Spleen (tissue), 11 donors: ENCODE measurements around the gene COBLL1. TPM values are rescaled to one million over a fixed set of nuclear protein-coding genes. Genes with fewer than 3 reads are reported as not detected.

Experiments
- DNase-seq: peaks from one replicate; pipeline ENCODE4 v3.0.0-alpha.2; 2020
- H3K27ac ChIP-seq, 8 donors: fragments of 200-600 bp; sonication (generic) in 7 of 8; 1 replicate in 4 of 8; 2 replicates in 4 of 8; pipeline versions ENCODE4 v1.5.0 to v1.8.0; 2016 to 2021; ENCODE audit warnings: inconsistent platforms in 4 of 8, mild to moderate bottlenecking in 4 of 8, moderate library complexity in 1 of 8
- H3K27me3 ChIP-seq, 7 donors: fragments of 200-600 bp; sonication (generic) in 6 of 7; replicated peaks in 1 of 7; 1 replicate in 4 of 7; 2 replicates in 3 of 7; pipeline versions ENCODE4 v1.5.0 to v1.8.0; 2016 to 2021; ENCODE audit warnings: inconsistent platforms in 3 of 7, mild to moderate bottlenecking in 1 of 7
- H3K36me3 ChIP-seq, 6 donors: fragments of 200-600 bp; sonication (generic) in 5 of 6; 1 replicate in 4 of 6; 2 replicates in 2 of 6; pipeline versions ENCODE4 v1.5.0 to v1.8.0; 2016 to 2021; ENCODE audit warnings: inconsistent platforms in 2 of 6
- H3K4me1 ChIP-seq, 6 donors: fragments of 200-600 bp; sonication (generic) in 5 of 6; 1 replicate in 3 of 6; 2 replicates in 3 of 6; pipeline versions ENCODE4 v1.5.0 to v1.8.0; 2016 to 2021; ENCODE audit warnings: inconsistent platforms in 3 of 6
- H3K4me3 ChIP-seq, 8 donors: fragments of 200-600 bp; sonication (generic) in 7 of 8; 1 replicate in 4 of 8; 2 replicates in 4 of 8; pipeline versions ENCODE4 v1.5.0 to v1.8.0; 2016 to 2021; ENCODE audit warnings: inconsistent platforms in 4 of 8, mild to moderate bottlenecking in 4 of 8, moderate library complexity in 2 of 8
- H3K9me3 ChIP-seq, 8 donors: fragments of 200-600 bp; sonication (generic) in 7 of 8; 1 replicate in 4 of 8; 2 replicates in 4 of 8; pipeline versions ENCODE4 v1.5.0 to v1.8.0; 2016 to 2021; ENCODE audit warnings: inconsistent platforms in 4 of 8
- POLR2A ChIP-seq, 3 donors: fragments of 450-650 bp; IDR thresholded peaks; one replicate each; pipeline ENCODE4 v1.5.1; 2017; ENCODE audit warnings: antibody characterized with exemption in 3 of 3, mild to moderate bottlenecking in 1 of 3
- POLR2AphosphoS5 ChIP-seq, 3 donors: sonication (generic); formaldehyde crosslinking; IDR thresholded peaks; one replicate each; pipeline ENCODE4 v1.5.1; 2017; ENCODE audit warnings: antibody characterized with exemption in 3 of 3
- WGBS, 5 donors: extraction: QIAGEN DNeasy Blood & Tissue Kit in 3 of 5; methylation state at CpG; one replicate each; pipeline versions ENCODE4 v1.1.5 to v1.1.7; 2013 to 2018; 5-methylcytosine and 5-hydroxymethylcytosine counted together
- intact Hi-C: fragments of 100-400 bp; cut with DNase I; formaldehyde crosslinking; loops from one replicate; pipeline ENCODE4 v1.15.0; 2023; ENCODE audit warnings: low total_unique reads
- polyA plus RNA-seq, 3 donors: library from polyadenylated mRNA; stranded (reverse); fragments of 200-250 nt; gene quantifications; one replicate each; pipeline ENCODE4 v1.2.1, GENCODE V29; 2013
- total RNA-seq, 7 donors: library from RNA; depleted of rRNA in 3 of 7; stranded (reverse); fragments of >200 nt in 3 of 7; fragmentation: NEBNext Ultra II Directional in 4 of 7; extraction: Animal tissue kit (Norgen Biotek cat#: 25700) in 4 of 7; gene quantifications; one replicate each; pipeline versions ENCODE4 v1.1.0 to v1.2.1, GENCODE V29; 2016 to 2021
- TF ChIP-seq, protein P1 (sequence below), 11 experiments: fragments of 200-600 bp in 7 of 11; fragments of 450-650 bp in 4 of 11; sonication (generic) in 4 of 11; IDR thresholded peaks in 8 of 11; conservative IDR thresholded peaks in 3 of 11; 1 replicate in 7 of 11; 2 replicates in 4 of 11; pipeline versions ENCODE4 v1.4.0 to v1.8.0; 2016 to 2021; ENCODE audit warnings: antibody characterized with exemption in 11 of 11, inconsistent platforms in 4 of 11, mild to moderate bottlenecking in 1 of 11
- donor health status: healthy with polysubstance abuse.
- donor health status: DM: no; HTN: no; CAD: no; lungs with moderate emphysema.
- donor health status: DM: no; HTN: no; CAD: no.
- donor health status: Bipolar disorder and iron deficiency.
- donor health status: healthy.
- donor health status: DM: no; HTN: no; CAD: no.
- donor health status: DM: yes; HTN: yes; CAD: no.

COBLL1 gene
- total and polyA plus RNA-seq, 10 donors: 6.4 to 86.8 (median 49.9) TPM

DNA sequence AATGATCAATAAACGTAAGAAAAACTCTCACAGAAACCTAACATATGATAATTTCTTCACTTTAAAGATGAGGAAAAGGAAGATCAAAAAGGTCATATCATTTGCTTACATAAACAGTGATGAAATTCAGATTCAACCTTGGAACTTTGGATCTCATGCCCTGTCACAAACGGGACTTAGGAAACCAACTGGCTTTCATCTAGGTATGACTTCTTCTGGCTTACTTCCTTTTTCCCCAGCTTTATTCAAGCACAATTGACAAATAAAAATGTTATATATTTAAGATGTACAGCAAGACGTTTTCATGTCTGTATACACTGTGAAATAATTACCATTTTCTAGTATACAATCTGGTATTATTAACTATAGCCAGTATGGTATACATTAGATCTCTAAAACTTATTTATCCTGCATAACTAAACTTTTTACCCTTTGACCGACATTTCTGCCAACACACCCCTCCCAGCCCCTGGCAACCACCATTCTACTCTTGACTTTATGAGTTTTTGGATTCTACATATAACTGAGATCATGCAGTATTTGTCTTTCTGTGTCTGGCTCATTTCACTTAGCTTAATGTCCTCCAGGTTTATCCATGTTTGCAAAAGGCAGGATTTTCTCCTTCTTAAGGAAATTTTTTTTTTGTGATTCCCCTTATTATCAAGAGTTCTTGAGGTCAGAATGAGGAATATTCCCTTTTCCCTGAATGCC is 46.0 kb upstream of the COBLL1 start:
- Histone ChIP-seq H3K27me3 (no peaks in the 10 kb centered on the region), H3K36me3 (no peaks in the 10 kb centered on the region), H3K4me1 (no peaks in the 10 kb centered on the region), H3K4me3 (no peak overlapping the region), H3K27ac (no peak overlapping the region), H3K9me3 (no peaks in the 10 kb centered on the region)
- intact Hi-C loops: no loop called here
- TF ChIP-seq POLR2AphosphoS5 (IDR thresholded peaks at IDR 0.05) (no peak), POLR2A (IDR thresholded peaks at IDR 0.05) (no peak)
- TF ChIP-seq, protein P1, sequence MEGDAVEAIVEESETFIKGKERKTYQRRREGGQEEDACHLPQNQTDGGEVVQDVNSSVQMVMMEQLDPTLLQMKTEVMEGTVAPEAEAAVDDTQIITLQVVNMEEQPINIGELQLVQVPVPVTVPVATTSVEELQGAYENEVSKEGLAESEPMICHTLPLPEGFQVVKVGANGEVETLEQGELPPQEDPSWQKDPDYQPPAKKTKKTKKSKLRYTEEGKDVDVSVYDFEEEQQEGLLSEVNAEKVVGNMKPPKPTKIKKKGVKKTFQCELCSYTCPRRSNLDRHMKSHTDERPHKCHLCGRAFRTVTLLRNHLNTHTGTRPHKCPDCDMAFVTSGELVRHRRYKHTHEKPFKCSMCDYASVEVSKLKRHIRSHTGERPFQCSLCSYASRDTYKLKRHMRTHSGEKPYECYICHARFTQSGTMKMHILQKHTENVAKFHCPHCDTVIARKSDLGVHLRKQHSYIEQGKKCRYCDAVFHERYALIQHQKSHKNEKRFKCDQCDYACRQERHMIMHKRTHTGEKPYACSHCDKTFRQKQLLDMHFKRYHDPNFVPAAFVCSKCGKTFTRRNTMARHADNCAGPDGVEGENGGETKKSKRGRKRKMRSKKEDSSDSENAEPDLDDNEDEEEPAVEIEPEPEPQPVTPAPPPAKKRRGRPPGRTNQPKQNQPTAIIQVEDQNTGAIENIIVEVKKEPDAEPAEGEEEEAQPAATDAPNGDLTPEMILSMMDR (IDR thresholded peaks at IDR 0.05 in 8 of 11, conservative IDR thresholded peaks at IDR 0.05 in 3 of 11): no peak
- DNase-seq: no peak
- 62 to 80% (median 72%) methylated on average over 4 of the region's 4 CpGs for WGBS, 5 donors

DNA sequence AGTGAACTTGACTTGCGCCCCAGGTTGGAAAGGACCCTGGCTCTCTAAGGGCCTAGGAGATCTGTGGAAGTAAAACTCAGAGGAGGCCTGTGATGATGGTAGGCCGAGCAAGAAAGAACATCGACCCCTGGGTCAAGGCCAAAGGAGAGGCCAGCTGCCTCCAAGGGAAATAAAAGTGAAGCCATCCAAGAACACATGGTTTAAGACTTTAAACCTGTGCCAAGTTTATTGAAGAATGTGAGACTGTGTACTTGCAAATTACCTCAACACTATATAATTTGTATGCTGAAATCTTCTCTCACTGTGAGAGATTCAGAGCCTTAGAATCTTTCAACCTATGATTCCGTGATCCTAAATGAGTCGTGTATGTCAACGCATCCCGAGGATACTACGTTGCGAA is 40.7 kb upstream of the COBLL1 start:
- intact Hi-C loops: no loop called here
- no peaks in the 10 kb centered on the region for H3K27me3 ChIP-seq
- no peak for TF ChIP-seq POLR2A (IDR thresholded peaks at IDR 0.05)
- TF ChIP-seq, protein P1 (IDR thresholded peaks at IDR 0.05 in 8 of 11, conservative IDR thresholded peaks at IDR 0.05 in 3 of 11): no peak
- no peak for TF ChIP-seq POLR2AphosphoS5 (IDR thresholded peaks at IDR 0.05)
- 85 to 95% (median 95%) methylated on average over 9 of the region's 9 CpGs for WGBS, 5 donors
- no peaks in the 10 kb centered on the region for H3K36me3 ChIP-seq
- peaks cover 0 to 4% (median 0%) of the 10 kb centered on the region in 6 donors for H3K4me1 ChIP-seq
- DNase-seq: no peak
- H3K27ac ChIP-seq: no peak overlapping the region
- H3K9me3 ChIP-seq: no peaks in the 10 kb centered on the region
- H3K4me3 ChIP-seq: no peak overlapping the region

DNA sequence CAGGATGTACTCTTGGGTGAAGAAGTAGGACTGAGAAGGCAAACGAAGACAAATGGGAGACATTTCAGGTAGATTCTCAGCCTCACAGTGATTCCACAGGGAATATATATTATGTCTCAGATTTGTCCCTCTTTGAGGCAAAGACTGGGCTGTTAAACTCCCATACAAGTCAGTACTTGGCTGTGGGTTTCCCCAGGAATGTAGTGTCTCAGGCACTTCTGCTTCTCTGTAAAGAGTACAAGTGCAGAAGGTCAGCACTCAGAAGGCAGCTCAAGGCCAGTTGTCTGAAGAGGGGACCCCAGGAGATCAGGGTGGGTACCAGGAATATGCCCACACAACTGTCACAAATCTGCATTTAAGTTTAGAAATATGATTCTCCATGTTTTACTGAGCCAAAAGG is 39.9 kb upstream of the COBLL1 start:
- WGBS, 5 donors: 74 to 89% (median 76%) methylated on average over 1 of the region's 1 CpG
- H3K27ac ChIP-seq: no peak overlapping the region
- intact Hi-C loops: no loop called here
- no peak overlapping the region for H3K4me3 ChIP-seq
- H3K27me3 ChIP-seq: no peaks in the 10 kb centered on the region
- H3K4me1 ChIP-seq: peaks cover 0 to 7% (median 0%) of the 10 kb centered on the region in 6 donors
- no peak for TF ChIP-seq POLR2AphosphoS5 (IDR thresholded peaks at IDR 0.05)
- no peak for TF ChIP-seq POLR2A (IDR thresholded peaks at IDR 0.05)
- DNase-seq: no peak
- no peaks in the 10 kb centered on the region for H3K9me3 ChIP-seq
- H3K36me3 ChIP-seq: no peaks in the 10 kb centered on the region

DNA sequence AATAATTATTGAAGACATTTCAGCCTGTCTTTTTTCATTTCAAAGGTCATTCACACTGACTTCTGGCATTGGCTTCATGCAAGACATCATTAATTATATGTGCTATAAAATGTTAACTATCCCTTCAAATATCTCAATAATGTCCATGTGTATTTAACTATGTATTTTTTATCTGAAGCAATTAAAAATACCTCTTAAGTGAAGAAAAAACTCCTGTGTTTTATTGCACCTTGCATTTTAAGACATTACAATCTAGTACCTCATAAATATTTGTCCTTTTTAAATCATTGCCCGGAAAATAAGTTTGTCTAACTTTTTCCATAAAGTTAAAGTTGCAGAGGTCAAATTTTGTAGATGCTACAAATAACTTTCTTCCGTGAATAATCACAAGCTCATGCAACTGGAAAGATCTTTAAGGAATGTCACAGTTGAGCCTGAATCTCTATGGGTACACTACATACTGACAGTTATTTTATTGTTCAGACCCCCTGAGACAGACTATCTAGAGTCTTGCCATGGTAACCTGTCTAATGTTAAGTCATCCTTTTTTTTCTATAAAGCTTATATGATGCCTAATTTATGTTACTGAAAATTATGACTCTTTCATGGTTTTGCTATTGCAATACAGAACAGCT is 38.4 kb upstream of the COBLL1 start:
- no peaks in the 10 kb centered on the region for H3K27me3 ChIP-seq
- no peaks in the 10 kb centered on the region for H3K36me3 ChIP-seq
- H3K9me3 ChIP-seq: no peaks in the 10 kb centered on the region
- WGBS, 5 donors: 71 to 88% (median 83%) methylated on average over 2 of the region's 2 CpGs
- intact Hi-C loops: no loop called here
- H3K27ac ChIP-seq: no peak overlapping the region
- TF ChIP-seq, protein P1 (IDR thresholded peaks at IDR 0.05 in 8 of 11, conservative IDR thresholded peaks at IDR 0.05 in 3 of 11): no peak
- TF ChIP-seq POLR2AphosphoS5 (IDR thresholded peaks at IDR 0.05) (no peak), POLR2A (IDR thresholded peaks at IDR 0.05) (no peak)
- peaks cover 0 to 7% (median 0%) of the 10 kb centered on the region in 6 donors for H3K4me1 ChIP-seq
- H3K4me3 ChIP-seq: no peak overlapping the region
- no peak for DNase-seq
